ENCODE measurements around the gene CDH16. TPM values are rescaled to one million over a fixed set of nuclear protein-coding genes. Genes with fewer than 3 reads are reported as not detected.

The CDH16 gene
- total and polyA plus RNA-seq, 7 donors: 0.19 to 0.60 TPM; not detected in 5

GRCh38 chr16:66906916-66907836 is 11.5 kb downstream of the CDH16 start:
- Histone ChIP-seq H3K27ac (peak overlapping the region in 1 of 4 donors; percentile 17), H3K9me3 (no peaks in the 10 kb centered on the region), H3K4me3 (no peak overlapping the region), H3K27me3 (no peaks in the 10 kb centered on the region), H3K36me3 (no peaks in the 10 kb centered on the region), H3K4me1 (peaks cover 0 to 42% (median 40%) of the 10 kb centered on the region in 4 donors)
- DNase-seq: no peak
- no peak for TF ChIP-seq POLR2AphosphoS5 (IDR thresholded peaks at IDR 0.05)
- WGBS, 2 donors: 79 to 82% methylated on average over 7 of the region's 7 CpGs
- intact Hi-C loops (cut with DNase I): no loop called here

GRCh38 chr16:66905633-66906539 is 12.8 kb downstream of the CDH16 start:
- Histone ChIP-seq H3K9me3 (no peaks in the 10 kb centered on the region), H3K4me3 (no peak overlapping the region), H3K27ac (peak overlapping the region; percentile 84 to 96 (median 90)), H3K4me1 (peaks cover 0 to 54% (median 52%) of the 10 kb centered on the region in 4 donors), H3K27me3 (no peaks in the 10 kb centered on the region), H3K36me3 (no peaks in the 10 kb centered on the region)
- TF ChIP-seq CTCF (IDR thresholded peaks at IDR 0.05) (no peak), POLR2AphosphoS5 (IDR thresholded peaks at IDR 0.05) (no peak), POLR2A (IDR thresholded peaks at IDR 0.05) (no peak), EP300 (IDR thresholded peaks at IDR 0.05) (no peak)
- DNase-seq: no peak
- WGBS, 2 donors: 56 to 76% methylated on average over 11 of the region's 11 CpGs
- intact Hi-C loops (cut with DNase I): no loop called here

- 71 to 73% methylated on average over 16 of the region's 16 CpGs for WGBS, 2 donors
- DNase-seq: no peak
- no peaks in the 10 kb centered on the region for H3K27me3 ChIP-seq
- no peaks in the 10 kb centered on the region for H3K36me3 ChIP-seq
- H3K9me3 ChIP-seq: no peaks in the 10 kb centered on the region
- H3K4me3 ChIP-seq: peak overlapping the region in 2 of 4 donors; percentile 11 to 34
- peaks cover 0 to 63% (median 61%) of the 10 kb centered on the region in 4 donors for H3K4me1 ChIP-seq
- intact Hi-C loops (cut with DNase I): no loop called here
- peak overlapping the region; percentile 84 to 96 (median 90) for H3K27ac ChIP-seq
- TF ChIP-seq EP300 (IDR thresholded peaks at IDR 0.05) (peak in 1 of 4 donors; percentile 36), POLR2AphosphoS5 (IDR thresholded peaks at IDR 0.05) (no peak)
Observed at GRCh38 chr16:66904846-66905632, 13.6 kb downstream of the CDH16 start.

- Histone ChIP-seq H3K27me3 (no peaks in the 10 kb centered on the region), H3K36me3 (no peaks in the 10 kb centered on the region), H3K27ac (peak overlapping the region; percentile 84 to 96 (median 90)), H3K9me3 (no peaks in the 10 kb centered on the region), H3K4me3 (peak overlapping the region in 2 of 4 donors; percentile 11 to 34), H3K4me1 (peaks cover 0 to 69% (median 67%) of the 10 kb centered on the region in 4 donors)
- TF ChIP-seq CTCF (IDR thresholded peaks at IDR 0.05): no peak
- TF ChIP-seq EP300 (IDR thresholded peaks at IDR 0.05): no peak
- no peak for TF ChIP-seq POLR2A (IDR thresholded peaks at IDR 0.05)
- no peak for TF ChIP-seq POLR2AphosphoS5 (IDR thresholded peaks at IDR 0.05)
- DNase-seq: no peak
- WGBS, 2 donors: 93% methylated on average over 13 of the region's 13 CpGs
- intact Hi-C loops (cut with DNase I): no loop called here
Observed at GRCh38 chr16:66904428-66904845, 14.2 kb downstream of the CDH16 start.

Data from sigmoid colon (tissue), 7 donors.